HS-5 (cell line): ENCODE results near the gene TBC1D13.
"Not testable (repeated sequence)": the region's sequence is repeated elsewhere in the genome, so short reads cannot be mapped to it uniquely, and the experiment has no call there.

Experiments used
- DNase-seq: peaks from one replicate; pipeline ENCODE4 v3.0.0-alpha.2; 2012; ENCODE audit warnings: low read depth

Gene TBC1D13

DNA sequence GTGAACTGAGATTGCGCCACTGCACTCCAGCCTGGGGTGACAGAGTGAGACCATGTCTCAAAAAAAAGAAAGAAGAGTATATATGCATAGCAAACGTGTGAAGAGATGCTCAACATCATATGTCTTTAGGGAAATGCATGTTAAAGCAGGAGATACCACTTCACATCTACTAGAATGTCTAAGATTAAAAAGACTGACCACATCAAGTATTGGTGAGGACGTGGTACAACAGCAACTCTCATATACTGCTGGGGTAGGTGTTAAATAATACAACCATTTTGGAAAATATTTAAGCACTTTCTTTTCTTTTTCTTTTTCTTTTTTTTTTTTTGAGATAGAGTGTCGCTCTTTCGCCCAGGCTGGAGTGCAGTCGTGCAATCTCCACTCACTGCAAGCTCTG is 1.6 kb upstream of the TBC1D13 start:
- DNase-seq: no peak

DNA sequence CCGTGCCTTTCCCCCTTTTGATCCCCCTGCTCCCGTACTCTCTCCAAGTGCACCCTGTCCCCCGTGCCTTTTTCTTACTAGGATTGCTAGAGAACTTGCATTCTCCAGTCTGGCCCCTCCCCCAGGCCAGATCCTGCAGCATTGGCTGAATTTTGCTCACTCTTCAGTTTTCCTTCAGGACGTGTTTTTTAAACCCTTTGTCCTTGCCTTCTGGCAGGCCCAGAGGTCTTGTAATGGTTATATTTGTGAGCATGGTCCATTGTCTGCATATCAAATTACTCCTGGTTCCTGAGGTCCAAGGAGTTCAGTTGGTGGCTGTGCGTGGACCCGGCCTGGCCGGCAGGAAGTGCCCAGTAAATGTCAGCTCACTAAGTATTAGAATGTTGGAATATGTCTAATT is 606 bp downstream of the TBC1D13 start:
- DNase-seq: no peak

DNA sequence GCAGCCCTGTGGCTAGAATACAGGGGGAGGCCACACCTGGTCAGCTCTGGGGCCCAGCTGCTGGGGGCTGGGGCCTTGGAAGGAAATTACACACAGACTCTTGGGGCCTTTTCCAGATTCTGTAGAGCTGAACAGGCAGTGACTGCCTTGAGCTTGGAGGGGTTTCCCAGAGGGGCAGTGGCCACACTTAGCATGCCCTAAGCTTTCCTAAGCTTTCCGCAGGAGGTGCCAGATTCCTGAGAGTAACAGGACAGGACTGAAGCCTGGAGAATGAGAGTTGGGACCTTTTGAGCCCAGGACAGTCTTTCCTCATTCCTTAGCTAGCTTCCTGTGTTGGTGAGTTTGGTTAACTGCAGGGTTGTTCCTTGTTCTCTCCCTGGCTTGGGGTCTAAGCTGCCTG is 1.4 kb downstream of the TBC1D13 start:
- DNase-seq: no peak

DNA sequence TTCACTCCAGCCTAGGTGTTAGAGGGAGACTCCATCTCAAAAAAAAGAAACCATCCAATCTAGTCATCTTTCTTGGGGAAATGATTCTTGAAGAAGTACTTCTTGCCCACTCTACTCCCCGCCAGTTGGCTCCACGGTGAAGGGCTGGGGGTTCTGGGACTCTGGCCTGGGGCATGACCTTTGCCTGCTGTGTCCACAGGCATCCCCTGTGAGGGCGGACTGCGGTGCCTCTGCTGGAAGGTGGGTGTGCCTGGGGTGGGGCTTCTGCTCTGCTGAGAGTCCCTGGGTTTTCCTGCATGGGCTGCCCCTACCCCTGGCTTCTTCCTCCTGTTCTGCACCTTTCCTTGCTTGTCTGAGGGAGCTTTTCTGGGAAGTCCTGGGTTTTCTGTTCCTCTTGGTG is 3.5 kb downstream of the TBC1D13 start:
- DNase-seq: no peak

DNA sequence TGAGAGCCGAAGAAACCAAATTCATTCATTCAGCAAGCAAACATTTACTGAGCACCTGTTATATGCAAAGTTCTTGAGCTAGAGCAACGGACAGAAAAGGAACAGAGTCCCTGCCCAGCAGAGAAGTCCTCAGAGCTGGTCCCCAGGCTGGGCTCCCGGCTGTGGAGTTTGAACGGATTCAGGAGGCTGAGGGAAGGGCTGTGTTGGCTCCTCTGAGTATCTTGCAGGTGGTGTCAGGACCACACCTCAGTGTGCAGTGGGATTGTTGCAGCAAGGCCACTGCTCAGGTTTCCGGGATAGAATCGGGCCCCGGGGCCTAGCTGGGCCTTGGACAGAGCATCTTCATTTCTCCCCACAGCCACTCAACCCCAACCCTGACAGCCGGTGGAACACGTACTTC is 5.1 kb downstream of the TBC1D13 start:
- DNase-seq: no peak

GRCh38 chr9:128792978-128793686 is 6.1 kb downstream of the TBC1D13 start:
- DNase-seq: no peak

DNA sequence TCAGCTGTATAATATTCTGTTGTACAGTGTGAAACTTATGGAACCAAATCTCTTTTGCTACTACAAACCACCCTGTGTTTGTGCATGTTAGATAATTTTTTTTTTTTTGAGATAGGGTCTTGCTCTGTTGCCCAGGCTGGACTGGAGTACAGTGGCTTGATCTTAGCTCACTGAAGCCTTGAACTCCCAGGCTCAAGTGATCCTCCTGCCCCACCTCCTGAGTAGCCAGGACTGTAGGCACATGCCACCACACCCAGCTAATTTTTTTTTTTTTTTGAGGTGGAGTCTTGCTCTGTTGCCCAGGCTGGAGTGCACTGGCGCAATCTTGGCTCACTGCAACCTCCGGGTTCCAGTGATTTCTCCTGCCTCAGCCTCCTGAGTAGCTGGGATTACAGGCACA is 7.9 kb downstream of the TBC1D13 start:
- not testable (repeated sequence) for DNase-seq

DNA sequence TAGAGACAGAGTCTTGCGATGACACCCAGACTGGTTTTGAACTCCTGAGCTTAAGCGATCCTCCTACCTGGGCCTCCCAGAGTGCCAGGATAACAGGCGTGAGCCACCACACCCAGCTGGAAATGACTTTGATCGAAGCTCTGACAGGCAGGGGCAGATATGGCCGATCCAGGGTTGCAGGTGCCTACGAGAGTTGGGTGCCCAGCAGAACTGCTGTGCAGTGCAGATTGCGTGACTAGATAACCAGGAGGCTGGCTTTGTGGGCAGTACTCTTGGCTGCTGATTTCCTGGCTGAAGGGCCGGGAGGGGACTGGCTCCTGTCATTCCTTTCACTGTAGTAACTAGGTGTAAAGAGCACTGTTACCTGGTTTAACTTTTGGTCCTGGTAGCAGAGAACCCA is 11.8 kb downstream of the TBC1D13 start:
- DNase-seq: no peak

DNA sequence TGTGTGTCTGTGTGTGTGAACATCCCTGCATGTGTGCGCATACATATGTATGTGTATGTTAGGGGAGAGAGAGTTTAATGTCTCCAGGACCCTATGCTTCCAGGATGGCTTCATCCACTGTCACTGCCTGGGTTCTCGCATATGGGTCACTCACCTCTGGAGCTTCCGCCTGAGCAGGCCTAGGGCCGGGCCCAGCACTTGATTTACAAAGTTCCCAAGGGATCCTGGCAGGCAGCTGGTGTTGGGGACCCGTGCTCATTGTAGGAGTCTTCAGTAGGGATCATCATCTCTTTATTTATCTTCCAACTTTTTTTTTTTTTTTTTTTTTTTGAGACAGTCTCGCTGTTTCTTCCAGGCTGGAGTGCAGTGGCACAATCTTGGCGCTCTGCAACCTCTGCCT is 13.0 kb downstream of the TBC1D13 start:
- DNase-seq: no peak

- DNase-seq: no peak
These were observed 15.4 kb downstream of the TBC1D13 start for GRCh38 chr9:128802482-128802881.

DNA sequence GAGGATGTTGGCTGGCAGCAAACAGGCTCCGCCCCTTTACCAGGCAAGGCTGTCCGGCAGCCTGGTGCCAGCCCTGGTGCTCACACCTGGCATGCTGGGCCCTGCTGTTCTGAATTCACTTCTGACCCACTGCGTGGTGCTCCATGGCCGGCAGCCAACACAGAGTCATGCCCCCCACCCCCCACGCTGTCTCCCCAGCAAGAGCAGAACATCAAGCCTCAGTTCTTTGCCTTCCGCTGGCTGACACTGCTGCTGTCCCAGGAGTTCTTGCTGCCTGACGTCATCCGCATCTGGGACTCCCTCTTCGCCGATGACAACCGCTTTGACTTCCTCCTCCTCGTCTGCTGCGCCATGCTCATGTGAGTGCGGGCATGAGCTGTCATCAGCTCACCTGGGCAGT is 18.6 kb downstream of the TBC1D13 start:
- no peak for DNase-seq

- DNase-seq: no peak
These were observed 20.8 kb downstream of the TBC1D13 start for GRCh38 chr9:128807827-128808226.

DNA sequence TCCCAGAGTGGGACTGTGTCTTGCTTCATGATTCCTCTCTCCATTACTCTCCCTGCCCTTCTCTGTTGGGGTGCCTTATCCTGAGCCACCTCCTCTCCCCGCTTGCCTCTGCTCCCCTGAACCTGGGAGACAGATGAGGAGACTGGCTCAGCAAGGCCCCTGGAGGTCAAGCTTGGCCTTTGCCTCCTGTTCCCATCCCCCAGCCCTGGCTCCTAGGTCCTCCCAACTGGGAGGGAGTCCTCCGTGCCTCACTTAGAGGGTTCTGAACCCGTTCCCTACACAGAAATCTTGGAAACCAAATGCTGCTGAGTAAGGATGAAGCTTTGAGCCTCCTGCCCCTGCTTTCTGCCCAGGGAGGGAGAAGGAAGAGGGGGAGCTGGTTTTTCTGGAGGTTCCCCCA is 21.5 kb downstream of the TBC1D13 start:
- no peak for DNase-seq

GRCh38 chr9:128809036-128809599 is 22.1 kb downstream of the TBC1D13 start:
- DNase-seq: no peak

- DNase-seq: no peak
These were observed 22.8 kb downstream of the TBC1D13 start for GRCh38 chr9:128809831-128810230.

DNA sequence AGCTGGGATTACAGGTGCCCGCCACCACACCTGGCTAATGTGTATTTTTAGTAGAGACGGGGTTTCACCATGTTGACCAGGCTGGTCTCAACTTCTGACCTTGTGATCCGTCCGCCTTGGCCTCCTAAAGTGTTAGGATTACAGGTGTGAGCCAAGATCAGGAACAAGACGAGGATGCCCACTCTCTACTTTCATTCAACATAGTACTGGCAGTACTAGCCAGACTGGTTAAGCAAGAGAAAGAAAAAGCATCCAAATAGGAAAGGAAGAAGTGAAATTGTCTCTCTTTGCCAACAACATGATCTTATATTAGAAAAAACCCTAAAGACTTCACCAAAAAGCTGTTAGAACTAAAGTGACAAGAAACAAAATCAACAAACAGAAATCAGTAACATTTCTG is 23.8 kb downstream of the TBC1D13 start:
- no peak for DNase-seq

- DNase-seq: peak; percentile 88
These were observed 31.2 kb downstream of the TBC1D13 start, which contains the start of gene ENDOG for GRCh38 chr9:128818099-128818838. TSS of gene ENDOG (plus strand) at chr9:128818500. CDS start at chr9:128818685, 185 bp downstream.

- DNase-seq: no peak
These were observed 32.0 kb downstream of the TBC1D13 start for GRCh38 chr9:128818839-128819715.

DNA sequence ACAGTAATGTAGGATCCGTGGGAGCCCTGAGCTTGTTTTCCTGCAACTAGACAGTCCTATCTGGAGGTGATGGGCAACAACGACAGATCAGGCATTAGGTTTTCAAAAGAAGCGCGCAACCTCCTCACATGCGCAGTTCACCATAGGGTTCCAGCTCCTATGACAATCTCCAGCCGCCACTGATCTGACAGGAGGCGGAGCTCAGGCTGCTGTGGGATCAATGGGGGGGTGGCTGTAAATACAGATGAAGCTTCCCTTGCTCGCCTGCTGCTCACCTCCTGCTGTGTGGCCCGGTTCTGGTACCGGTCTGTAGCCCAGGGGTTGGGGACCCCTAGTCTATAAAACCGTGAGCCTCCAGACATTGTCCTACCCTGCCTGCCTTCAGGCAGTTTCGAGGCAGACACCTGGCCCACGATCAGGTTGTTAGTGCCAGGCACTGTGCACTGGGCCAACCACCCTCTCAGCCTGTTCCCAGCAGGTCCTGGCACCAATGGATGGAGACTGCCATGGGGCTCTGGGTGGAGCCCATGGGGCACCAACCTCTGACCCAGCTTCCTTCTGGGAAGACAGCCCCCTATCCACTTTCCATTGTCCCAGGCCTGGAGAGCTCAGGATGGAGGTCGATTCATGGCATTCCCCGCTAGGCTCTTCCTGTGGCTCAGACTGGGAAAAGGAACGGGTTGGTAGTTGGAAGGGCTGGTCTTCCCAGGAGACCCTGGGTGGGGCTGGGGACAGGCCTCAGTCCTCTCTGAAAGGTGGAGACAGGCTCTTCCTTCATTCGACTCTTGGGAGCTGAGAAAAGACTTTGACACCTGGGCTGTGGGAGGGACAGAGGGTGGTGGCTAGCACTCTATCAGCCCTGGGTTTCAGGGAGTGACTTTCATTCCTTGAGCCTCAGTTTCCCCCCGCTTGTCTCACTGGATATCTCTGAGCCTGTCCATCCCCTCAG is 32.9 kb downstream of the TBC1D13 start:
- DNase-seq: no peak

GRCh38 chr9:128820665-128821583 is 33.9 kb downstream of the TBC1D13 start:
- DNase-seq: no peak
